HepG2 (cell line): Measurements from ENCODE around the gene ACAP3. TPM values are rescaled to one million over a fixed set of nuclear protein-coding genes. Genes with fewer than 3 reads are reported as not detected.

Experiments used
- CSRNP1 ChIP-seq: sonication (generic); formaldehyde crosslinking; IDR thresholded peaks from 2 replicates; pipeline ENCODE4 v1.8.1; 2023; ENCODE audit warnings: mild to moderate bottlenecking, missing genetic modification reagents
- MIER3 ChIP-seq: IDR thresholded peaks from 2 replicates; pipeline ENCODE4 v1.6.1; 2016; ENCODE audit warnings: missing compliant biosample characterization, borderline replicate concordance
- NONO ChIP-seq, 2 experiments: fragments of 450-650 bp in 1 of 2; sonication (generic) in 1 of 2; formaldehyde crosslinking in 1 of 2; IDR thresholded peaks in 1 of 2; conservative IDR thresholded peaks in 1 of 2; 2 replicates each; pipeline versions ENCODE4 v1.6.1 to v1.8.0; 2017 to 2022; ENCODE audit warnings: mild to moderate bottlenecking in 1 of 2, missing genetic modification reagents in 1 of 2, moderate library complexity in 1 of 2
- NR2F6 ChIP-seq, 2 experiments: IDR thresholded peaks; 2 replicates each; pipeline ENCODE4 v1.6.1; 2016; ENCODE audit warnings: antibody characterized with exemption in 1 of 2, mild to moderate bottlenecking in 1 of 2
- SIN3A ChIP-seq: IDR thresholded peaks from 2 replicates; pipeline ENCODE4 v1.6.1; 2011; ENCODE audit warnings: low read depth, mild to moderate bottlenecking, control low read depth, low read length, borderline replicate concordance
- TFDP1 ChIP-seq: IDR thresholded peaks from 2 replicates; pipeline ENCODE4 v1.6.1; 2016; ENCODE audit warnings: missing compliant biosample characterization, missing genetic modification reagents, borderline replicate concordance
- ZBTB4 ChIP-seq: sonication (generic); formaldehyde crosslinking; IDR thresholded peaks from 2 replicates; pipeline ENCODE4 v1.4.0; 2020; ENCODE audit warnings: missing genetic modification reagents, mild to moderate bottlenecking, borderline replicate concordance
- ZMYM3 ChIP-seq: sonication (generic); formaldehyde crosslinking; IDR thresholded peaks from 2 replicates; pipeline ENCODE4 v1.5.1; 2020; ENCODE audit warnings: mild to moderate bottlenecking, missing genetic modification reagents
- ZNF362 ChIP-seq: sonication (generic); formaldehyde crosslinking; IDR thresholded peaks from 2 replicates; pipeline ENCODE4 v1.4.0; 2020; ENCODE audit warnings: missing genetic modification reagents, mild to moderate bottlenecking, borderline replicate concordance
- ZNF407 ChIP-seq: sonication (generic); formaldehyde crosslinking; IDR thresholded peaks from one replicate; pipeline ENCODE4 v1.5.1; 2020; ENCODE audit warnings: mild to moderate bottlenecking, missing genetic modification reagents; ENCODE audit errors: not compliant biosample characterization
- polyA plus RNA-seq, 8 experiments: library from polyadenylated mRNA; depleted of rRNA in 3 of 8; stranded (reverse) in 7 of 8; unstranded in 1 of 8; fragments of >200 nt; fragmentation: Illumina TruSeq in 4 of 8; extraction: Trizol in 4 of 8; gene quantifications; 2 replicates each; pipeline versions ENCODE4 v1.2.1 to v1.2.3, GENCODE V29; 2011 to 2016; ENCODE audit warnings: low read depth in 4 of 8, missing spikeins in 1 of 8, mixed read lengths in 1 of 8; ENCODE audit not compliant: insufficient read depth in 1 of 8
- total RNA-seq, 5 experiments: library from RNA; depleted of rRNA; stranded (reverse); fragments of >200 nt; fragmentation: Illumina TruSeq; extraction: Trizol; gene quantifications; 2 replicates each; pipeline ENCODE4 v1.2.3, GENCODE V29; 2016; ENCODE audit warnings: low read depth in 1 of 5

Gene ACAP3
- total and polyA plus RNA-seq, 2 of the 13 experiments (the other 11 are each of a cell fraction or from before 2014, with no cell fraction given): 29.4 to 50.8 TPM

GRCh38 chr1:1307923-1308755 is at the start of gene ACAP3, which contains the start of gene PUSL1 (continued):
- peak; percentile 55 for TF ChIP-seq ZNF407 (CRISPR knock-in tag)
- TF ChIP-seq TFDP1 (CRISPR knock-in tag): peak; percentile 62; the same call in 1 of the 2 replicates
- no peak for TF ChIP-seq NR2F6 (IDR thresholded peaks at IDR 0.05)
- TF ChIP-seq NR2F6 (CRISPR knock-in tag; IDR thresholded peaks at IDR 0.05): no peak
- TF ChIP-seq ZMYM3 (CRISPR knock-in tag): 0 out of 2 replicates have a peak, but pooled peaks have one; percentile 6
- TF ChIP-seq ZNF362 (CRISPR knock-in tag): peak; percentile 19; the same call in 1 of the 2 replicates
- TF ChIP-seq CSRNP1: peak; percentile 51; the same call in 1 of the 2 replicates
- TF ChIP-seq MIER3 (CRISPR knock-in tag): no peak
- TF ChIP-seq SIN3A: peak; percentile 76; the same call in 1 of the 2 replicates
- TF ChIP-seq NONO (IDR thresholded peaks at IDR 0.05): no peak
- peak; percentile 45; the same call in 1 of the 2 replicates for TF ChIP-seq NONO (CRISPR knock-in tag; conservative IDR thresholded peaks at IDR 0.05)
- no peak for TF ChIP-seq ZBTB4 (CRISPR knock-in tag)
